ENCODE data around the gene LPIN1.
A peak's percentile ranks its signal among the peaks of the same experiment; 100 is the strongest.
"Not testable (repeated sequence)": the region's sequence is repeated elsewhere in the genome, so short reads cannot be mapped to it uniquely, and the experiment has no call there.

Gene LPIN1

DNA sequence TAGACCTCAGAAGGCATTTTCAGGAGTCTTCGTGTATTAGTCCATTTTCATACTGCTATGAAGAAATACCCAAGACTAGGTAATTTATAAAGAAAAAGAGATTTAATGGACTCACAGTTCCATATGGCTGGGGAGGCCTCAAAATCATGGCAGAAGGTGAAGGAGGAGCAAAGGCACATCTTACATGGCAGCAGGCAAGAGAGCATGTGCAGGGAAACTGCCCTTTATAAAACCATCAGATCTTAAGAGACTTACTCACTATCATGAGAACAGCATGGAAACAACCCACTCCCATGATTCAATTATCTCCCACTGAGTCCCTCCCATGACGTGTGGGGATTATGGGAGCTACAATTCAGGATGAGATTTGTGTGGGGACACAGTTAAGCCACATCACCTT is 101.5 kb downstream of the LPIN1 start:
- DNase-seq: not testable (repeated sequence)

DNA sequence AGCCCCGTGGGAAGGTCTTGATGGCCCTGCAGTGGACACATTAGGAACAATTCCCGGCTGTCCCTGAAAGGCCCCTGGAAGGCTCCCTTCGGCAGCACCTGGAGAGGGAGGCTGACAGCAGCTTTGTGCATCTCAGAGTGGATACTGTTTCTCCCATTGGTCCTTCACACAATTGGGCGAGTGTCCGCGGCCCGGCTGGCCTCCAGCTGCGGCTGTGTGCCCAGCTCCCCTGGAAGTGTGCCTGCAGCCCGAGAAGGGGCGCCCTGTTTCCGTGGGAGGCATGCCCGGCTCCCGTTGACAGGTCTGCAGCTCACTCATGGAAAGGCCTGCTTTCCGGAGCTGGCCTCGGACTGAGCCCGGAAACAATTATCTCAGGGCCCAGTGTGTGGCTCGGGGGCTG is 103.7 kb downstream of the LPIN1 start:
- no peak for DNase-seq

DNA sequence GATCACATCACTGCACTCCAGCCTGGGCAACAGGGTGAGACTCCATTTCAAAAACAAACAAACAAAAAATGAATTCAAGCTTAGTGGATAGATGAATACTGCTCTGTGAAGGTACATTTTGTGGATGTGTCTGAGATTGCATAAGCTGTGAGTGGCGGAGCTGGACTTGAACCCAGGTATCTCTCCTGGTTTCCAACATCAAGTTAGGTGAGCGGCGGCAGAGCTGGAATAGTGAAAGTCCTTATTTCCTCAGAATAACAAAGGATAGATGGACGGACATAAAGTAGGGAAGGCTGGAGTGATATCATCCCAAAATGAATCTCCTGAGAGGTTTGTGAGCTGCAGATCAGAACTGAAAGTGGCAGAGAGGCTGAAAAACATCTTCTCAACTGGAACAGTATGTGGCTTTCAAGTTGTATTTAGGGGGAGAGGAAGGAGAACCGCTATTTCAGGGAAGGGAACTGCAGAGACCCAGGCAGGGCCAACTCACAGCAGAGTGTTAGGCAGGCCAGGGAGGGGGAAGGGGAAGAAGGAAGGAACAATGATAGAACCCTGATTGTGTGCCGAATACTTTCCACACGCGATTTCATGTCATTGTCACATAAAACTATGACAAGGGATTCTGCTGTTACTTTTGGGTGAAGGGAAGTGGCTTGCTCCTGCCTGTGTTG is 106.2 kb downstream of the LPIN1 start:
- DNase-seq: no peak

DNA sequence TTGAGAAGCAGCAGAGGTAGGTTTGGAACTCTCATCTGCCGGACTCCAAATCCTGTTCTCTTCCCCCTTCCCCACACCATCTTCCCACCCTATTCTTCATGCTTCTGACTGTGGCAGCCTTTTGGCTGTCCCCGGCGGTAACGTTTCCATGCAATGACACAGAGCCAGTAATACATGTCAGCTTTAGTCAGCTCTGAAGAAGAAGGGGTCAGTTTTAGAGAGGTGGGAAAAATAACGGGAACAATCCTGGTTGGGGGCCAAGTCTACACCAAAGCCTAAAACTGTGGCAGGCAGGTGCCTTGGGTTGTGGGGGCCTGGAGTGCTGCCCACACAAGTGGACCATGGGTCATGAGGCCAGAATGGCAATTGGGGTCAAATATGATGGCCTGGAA is 106.8 kb downstream of the LPIN1 start:
- DNase-seq: no peak

DNA sequence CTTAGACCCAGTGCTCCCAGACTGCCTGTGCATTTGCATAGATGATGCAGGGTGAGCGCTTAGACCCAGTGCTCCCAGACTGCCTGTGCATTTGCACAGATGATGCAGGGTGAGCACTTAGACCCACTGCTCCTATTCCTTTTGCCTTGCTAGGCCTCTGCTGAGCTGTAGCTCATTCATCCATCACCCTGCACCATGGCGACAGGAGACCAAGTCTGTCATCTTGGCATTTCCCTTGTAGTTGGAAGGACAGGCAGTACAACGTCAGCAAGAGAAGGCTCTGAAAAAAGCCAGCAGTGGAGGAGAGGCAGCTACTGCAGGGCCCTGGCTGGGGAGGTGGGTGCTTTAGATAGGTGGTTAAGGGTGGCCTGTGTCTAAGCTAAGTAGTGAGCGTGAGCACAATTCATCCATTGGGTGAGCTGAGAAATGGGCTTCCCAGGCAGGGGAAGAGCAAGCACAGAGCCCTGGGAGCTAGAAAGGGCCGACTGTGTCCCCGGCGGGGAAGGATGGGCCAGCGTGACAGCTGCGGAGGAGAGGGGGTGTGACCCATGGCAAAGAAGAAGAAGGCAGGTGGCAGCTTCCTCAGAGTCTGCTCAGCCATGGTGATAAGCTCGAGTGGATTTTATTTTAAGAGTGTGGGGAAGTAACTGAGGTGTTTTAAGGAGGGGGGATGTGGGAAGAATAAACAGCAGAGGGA is 108.8 kb downstream of the LPIN1 start:
- DNase-seq: no peak

DNA sequence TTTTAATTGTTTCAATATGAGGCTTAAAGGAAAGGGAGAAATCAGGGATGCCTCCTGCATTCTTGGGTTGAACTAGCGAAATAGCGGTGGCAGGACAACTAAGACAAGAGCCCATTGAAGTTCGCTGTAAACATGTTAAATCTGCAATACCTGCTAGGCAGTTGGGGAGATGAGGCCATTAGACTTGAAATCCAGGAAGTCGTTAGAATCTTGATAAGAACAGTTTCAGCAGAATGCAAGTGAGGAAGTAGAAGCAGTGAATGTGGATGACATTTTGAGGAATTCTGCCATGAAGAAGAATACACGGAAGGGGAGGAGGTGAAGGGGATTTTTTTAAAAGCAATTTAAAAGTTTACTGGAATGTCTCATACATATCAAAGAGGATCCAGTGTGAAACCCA is 109.7 kb downstream of the LPIN1 start:
- DNase-seq: no peak

DNA sequence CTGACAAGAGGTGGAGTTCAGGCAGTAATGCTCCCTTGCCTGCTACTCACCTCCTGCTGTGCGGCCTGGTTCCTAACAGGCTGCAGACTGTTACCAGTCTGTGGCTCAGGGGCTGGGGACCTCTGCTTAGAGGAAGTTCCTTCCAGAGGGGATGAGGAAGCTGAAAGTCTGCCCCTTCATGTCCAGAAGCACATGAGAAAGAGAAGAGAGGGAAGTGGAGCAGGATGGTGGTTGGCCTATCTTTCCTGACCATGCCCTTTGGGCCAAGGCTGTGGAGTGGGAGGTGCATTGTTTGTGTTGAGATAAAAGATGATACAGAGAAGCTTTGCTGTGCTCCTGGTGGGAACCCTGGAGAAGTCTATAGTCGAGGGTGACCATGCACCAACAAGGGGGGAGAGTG is 112.5 kb downstream of the LPIN1 start:
- DNase-seq: no peak

DNA sequence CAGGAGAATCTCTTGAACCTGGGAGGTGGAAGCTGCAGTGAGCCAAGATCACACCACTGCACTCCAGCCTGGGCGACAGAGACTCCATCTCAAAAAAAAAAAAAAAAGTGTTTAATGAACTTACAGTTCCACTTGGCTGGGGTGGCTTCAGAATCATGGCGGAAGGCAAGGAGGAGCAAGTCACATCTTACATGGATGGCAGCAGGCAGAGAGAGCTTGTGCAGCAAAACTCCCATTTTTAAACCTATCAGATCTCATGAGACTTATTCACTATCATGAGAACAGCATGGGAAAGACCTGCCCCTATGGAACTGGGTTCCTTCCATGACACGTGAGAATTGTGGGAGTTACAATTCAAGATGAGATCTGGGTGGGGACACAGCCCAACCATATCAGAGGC is 113.5 kb downstream of the LPIN1 start:
- DNase-seq: not testable (repeated sequence)

DNA sequence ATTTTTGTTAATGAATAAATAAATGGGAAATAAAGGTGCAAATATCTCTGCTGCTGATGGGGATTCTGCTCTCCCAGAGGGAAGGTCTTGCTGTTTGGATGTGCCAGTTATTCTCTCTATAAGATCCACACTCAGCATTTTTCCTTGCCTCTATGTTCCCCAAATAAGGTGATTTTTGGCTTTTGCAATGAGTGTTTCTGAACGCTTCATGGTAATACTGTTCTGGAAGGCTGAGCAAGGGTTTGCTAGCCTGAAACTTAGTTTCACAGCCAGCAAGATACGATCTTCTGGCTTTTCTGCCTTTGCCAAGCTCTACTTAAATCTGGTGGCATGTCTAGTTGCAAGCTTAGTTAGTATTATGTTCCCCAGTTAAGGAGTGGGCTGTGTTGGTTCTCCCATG is 114.6 kb downstream of the LPIN1 start:
- DNase-seq: no peak

DNA sequence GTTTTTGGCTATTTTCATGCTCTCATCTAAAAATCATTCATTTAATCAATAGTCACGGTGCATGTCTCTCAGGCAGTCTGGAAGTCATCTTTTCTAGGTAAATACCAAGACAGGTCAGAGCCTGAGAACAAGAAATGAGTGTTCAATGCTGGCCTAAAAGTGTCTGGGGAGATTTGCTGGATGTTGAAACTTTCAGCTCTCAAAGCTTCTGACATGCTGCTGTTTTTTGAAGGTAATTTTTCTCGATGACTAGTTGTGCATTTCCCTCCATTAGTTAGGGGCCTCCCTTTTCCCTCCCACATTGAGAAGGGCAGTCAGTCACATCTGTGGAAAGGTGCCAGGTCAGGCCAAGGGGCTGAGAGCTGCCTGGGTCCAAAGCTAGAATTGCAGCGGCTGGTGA is 115.6 kb downstream of the LPIN1 start:
- DNase-seq: no peak

DNA sequence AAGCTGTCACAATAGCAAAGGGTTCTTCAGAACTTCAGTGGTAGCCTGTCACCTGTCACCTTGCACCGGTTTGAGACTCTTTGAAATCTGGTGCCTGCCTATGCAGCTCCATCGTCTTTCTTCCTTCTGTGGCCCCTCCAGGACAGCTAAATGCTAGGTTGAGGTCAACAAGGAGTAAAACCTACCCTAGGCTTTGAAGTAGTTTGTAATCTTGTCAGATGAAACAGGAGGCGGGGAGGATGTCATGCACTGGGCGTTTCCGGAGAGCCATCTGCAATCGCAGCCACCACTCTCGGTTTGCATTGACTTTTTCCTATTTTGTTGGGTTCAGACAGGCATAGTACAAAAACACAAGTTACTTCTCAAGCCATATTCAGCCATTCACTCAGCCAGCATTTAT is 116.7 kb downstream of the LPIN1 start:
- peak; percentile 32 for DNase-seq

DNA sequence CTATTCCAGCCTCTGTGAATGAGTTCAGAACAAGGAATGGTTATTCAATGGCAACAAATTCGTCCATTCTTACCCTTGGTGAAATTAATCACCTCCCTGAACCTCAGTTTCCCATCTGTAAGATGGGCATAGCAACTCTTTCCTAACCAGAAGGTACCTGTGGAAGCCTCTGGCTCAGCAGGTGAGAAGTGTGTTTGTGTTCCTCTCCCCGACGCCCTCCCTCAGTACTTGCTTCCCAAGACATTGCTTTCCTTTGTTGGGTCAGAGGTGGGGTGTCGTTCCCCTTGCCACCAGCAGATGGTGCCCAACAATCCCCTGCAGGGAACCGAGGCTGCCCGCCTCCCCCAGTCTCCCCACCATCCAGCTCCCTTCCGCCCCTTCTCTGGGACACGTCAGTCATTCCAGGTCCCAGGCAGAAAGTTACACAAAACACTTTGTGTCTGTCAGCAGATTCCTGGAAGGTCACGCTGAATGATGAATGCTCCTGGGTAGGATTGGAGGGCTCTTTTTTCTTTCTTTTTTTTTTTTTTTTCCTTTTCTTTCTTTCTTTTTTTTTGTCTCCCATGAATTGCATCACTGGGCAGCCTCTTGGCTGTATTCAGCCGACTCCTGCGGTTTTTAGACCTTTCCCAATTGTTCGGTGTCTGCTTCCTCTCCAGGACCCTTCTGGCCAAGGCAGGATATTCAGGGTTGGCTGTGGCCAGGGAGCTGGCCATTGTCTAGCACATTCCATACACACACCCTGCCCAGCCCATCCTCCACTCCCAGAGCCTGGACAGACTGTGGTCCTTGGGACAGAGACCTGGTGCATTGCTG is 117.3 kb downstream of the LPIN1 start:
- peak; percentile 72 for DNase-seq

DNA sequence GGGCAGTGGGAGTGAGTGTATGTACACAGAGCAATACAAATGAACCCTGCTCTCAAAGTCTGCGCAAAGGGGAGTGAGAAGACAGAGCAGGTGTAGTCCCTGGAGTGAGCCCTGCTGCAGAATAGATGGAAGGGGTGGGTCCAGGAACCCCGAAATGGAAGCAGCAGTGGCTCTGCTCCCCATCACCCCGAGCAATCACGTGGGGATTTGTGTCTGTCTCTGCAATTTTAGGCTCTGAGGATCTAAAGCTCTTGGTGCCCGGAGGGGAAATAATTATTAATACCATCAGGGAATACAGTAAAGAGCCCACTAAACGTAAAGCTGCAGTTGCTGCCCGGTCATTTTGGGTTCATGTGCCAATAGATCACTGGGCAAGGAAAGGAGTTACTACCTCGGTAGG is 118.3 kb downstream of the LPIN1 start:
- no peak for DNase-seq

DNA sequence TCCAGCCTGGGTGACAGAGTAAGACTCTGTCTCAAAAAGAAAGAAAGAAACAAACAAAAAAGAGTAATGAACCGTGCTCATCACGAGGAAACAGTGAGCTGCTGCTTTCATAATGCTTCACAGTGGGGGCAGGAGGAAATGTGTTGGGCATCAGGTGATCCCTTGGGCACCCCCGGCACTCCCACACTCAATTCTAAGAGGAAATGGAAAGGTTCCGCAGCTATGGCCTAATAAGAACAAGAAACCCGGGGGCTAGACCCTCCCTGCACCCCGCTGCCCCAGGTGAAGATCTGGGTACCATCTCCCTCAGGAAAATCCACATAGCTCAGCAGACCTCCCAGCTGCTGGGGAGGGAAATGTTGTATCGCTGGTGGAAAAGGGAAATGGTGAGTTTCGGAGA is 118.9 kb downstream of the LPIN1 start:
- no peak for DNase-seq

DNA sequence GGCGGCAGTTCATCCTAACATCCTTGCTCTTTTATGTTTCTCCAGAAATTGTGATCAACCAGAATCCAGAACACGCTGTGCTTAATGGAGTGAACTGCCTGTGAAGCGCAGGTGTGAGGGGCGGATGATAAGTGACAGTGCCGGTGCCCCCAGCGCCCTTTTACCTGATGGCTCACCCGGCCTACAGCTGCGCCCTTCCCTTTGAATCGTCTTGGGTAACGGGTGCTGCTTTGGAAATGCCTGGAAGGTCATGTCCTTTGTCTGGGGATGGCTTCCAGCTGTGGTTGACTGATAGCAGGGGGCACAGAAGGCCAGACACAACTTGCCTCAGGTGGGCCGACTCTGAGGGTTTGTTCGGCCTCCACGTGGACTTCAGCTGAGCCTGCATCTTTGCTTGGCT is 119.4 kb downstream of the LPIN1 start:
- no peak for DNase-seq

DNA sequence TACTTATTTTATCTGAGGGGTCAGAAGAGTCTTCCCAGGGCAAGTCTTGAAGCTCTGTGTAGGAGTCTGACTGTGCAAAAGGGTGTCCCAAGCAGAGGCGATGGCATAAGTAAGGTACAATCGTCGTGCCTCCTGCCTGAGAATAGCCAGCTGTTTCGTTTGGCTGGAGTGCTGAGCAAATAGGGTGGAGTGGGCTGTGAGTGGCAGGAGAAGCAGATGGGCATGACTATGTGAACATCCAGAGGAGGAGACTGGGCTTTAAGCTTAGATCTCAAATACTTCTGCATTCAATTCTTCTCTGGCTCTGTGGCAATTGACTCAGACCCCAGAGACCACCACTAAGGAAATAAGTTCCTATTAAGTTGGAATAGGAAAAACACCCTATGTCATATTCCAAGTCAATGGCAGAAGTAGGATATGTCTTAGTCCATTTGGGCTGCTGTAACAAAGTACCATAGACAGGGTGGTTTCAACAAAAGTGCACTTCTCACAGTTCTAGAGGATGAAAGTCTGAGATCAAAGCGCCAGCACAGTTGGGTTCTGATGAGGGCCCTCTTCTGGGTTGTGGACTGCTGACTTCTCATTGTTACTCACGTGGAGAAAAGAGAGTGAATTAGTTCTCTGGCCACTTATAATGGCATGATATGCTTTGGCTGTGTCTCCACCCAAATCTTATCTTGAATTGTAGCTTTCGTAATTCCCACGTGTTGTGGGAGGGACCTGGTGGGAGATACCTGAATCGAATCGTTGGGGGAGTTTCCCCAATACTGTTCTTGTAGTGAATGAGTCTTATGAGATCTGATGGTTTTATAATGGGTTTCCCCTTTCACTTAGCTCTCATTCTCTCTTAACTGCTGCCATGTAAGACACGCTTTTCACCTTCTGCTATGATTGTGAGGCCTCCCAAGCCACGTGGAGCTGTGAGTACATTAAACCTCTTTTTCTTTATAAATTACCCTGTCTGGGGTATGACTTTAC is 120.2 kb downstream of the LPIN1 start:
- DNase-seq: no peak

DNA sequence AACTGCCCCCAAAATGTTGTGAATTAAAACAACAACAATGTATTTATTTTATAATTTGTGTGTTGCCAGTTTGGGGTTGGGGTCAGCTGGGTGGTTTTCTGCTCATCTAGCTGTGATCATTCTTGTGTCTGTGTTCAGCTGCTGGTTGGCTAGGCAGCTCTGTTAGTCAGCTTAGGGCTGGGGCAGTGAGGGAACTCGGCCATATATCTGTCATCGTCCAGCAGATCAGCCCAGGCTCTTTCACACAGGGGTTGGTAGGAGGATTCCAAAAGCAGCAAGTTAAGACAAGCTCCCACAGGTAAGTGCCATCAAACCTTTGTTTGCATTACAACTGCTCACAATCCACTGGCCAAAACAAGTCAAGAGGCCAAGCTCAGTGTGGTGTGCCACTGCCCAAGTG is 121.5 kb downstream of the LPIN1 start:
- no peak for DNase-seq

DNA sequence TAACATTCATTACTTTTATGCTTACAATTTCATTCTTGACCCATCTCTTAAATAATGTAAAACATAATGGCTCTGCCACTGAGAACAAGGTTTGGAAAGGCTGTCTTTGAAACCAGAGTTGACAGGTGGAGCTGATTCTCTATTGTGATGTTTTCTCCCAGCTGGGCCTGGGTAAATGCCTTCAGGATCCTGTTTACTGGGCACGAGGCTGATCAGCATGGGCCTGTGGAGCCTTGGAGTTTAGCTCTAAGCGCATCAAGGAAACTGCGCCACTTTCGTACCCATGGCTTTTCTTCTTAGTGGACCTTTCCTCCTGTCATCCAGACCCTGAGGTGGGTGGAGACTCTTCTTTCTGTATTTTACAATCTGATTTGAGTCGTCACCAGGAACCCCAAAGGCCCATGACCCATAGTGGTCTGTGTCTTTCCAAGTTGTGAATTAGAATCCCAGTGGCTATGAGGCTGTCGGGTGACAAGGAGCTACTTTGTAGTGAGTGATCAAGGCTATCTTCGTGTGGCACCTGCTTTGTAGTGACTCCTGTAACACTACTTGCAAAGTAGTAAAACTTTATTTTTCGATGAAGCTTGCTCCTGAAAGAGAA is 123.1 kb downstream of the LPIN1 start:
- DNase-seq: no peak

DNA sequence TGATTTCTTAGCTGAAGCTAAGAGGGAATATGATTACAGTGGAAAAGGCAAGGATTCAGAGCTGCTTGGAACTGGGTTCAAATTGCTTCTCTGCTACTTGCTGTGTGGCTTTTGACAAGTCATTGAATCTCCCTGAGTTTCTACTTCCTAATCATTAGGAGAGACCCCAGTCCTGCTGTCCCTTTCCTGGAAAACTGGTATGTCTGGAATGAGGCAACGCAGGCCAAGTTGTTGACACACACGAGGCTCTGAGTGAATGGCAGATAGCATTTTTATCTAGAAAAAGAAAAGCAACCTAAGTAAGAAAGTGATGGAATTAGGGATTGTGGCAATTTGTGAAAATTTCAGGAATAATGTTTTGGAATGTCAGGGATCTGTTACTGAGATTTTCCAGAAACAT is 123.6 kb downstream of the LPIN1 start:
- no peak for DNase-seq

DNA sequence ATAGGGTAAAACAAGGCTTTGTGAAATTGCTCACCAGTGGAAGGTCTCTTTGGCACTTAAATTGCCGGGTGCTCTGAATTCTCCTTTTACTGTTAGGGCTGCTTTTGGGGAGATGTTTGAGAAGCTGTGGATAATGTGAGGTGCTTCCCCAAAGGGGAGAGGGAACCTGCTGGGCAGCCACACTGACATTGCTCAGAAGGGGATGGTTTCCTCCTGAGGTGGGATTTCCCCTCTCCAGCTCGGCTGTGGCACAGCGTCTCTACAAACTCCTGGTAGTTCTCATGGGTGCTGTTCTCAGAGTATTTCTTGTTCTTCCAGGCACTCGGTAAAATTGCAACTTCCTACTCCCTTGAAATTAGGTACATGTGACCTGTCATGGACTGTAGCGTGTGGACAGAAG is 124.2 kb downstream of the LPIN1 start:
- DNase-seq: no peak

DNA sequence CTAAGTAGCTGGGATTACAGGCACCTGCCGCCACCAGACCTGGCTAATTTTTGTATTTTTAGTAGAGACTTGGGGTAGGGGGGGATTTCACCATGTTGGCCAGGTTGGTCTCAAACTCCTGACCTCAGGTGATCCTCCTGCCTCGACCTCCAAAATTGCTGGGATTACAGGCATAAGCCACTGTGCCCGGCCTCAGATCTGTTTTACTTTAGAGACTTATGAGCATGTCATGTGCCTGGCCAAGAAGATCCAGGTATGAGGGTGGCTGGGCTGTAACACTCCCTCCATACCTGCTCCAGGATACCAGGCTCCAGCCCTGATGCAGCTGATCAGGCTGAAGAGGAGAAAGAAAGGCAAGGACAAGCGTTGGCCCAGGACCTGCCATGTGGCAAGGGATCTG is 125.0 kb downstream of the LPIN1 start:
- no peak for DNase-seq

DNA sequence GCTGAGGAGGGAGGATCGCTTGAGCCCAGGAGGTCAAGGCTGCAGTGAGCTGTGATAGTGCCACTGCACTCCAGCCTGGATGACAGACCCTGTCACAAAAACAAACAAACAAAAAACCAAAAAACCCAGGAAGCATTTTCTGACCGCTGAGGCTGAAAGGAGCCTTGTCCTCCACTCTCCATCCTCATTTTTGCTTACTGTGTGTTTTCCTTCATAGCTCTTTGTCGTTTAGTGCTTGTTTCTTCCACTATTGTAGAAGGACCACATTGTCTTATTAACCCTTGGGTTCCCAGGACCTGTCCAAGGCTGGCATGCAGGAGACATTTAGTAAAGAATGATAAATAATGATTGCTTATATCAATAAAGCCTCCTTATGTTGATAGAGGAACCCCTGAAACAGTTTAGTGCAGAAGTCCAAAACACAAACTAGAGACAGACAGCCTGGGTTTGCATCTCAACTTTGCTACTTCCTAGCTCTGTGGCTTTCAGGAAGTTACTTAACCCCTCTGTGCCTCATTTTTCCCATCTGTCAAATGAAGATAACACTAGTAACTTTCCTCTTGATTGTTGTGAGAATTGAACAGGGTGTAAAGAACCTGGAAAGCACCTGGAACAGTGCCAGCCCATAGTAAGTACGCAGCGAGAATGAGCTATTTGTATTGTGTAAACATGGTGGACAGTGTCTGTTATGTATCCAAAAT is 126.0 kb downstream of the LPIN1 start:
- DNase-seq: no peak

Measured in activated CD4-positive, alpha-beta T cell treated with anti-CD3 and anti-CD28 coated beads, Interleukin-10, Interleukin-2, amounts not matched to agents 100 ng/mL and 50 ng/mL, durations not matched to agents 16 hours and 8 hours (primary cell).